Nephron progenitor cell (in vitro differentiated cells): ENCODE data around the gene GUK1.
"Not testable (repeated sequence)": the region's sequence is repeated elsewhere in the genome, so short reads cannot be mapped to it uniquely, and the experiment has no call there.

Experiments
- DNase-seq: peaks from one replicate; pipeline ENCODE4 v3.0.0; 2021
- H3K27ac Mint-ChIP-seq: 2 replicates; pipeline ENCODE4 v1.8.0; 2021; ENCODE audit warnings: mild to moderate bottlenecking, moderate library complexity, mixed read lengths
- H3K27me3 Mint-ChIP-seq: 2 replicates; pipeline ENCODE4 v1.8.0; 2021; ENCODE audit warnings: mild to moderate bottlenecking, low read depth, mixed read lengths; ENCODE audit not compliant: poor library complexity
- H3K36me3 Mint-ChIP-seq: 2 replicates; pipeline ENCODE4 v1.8.0; 2021; ENCODE audit warnings: low read depth, mixed read lengths
- H3K4me1 Mint-ChIP-seq: 2 replicates; pipeline ENCODE4 v1.8.0; 2021; ENCODE audit warnings: mixed read lengths
- H3K4me3 Mint-ChIP-seq: 2 replicates; pipeline ENCODE4 v1.8.0; 2021; ENCODE audit warnings: mild to moderate bottlenecking, moderate library complexity, mixed read lengths
- H3K9me3 Mint-ChIP-seq: 2 replicates; pipeline ENCODE4 v1.8.0; 2021; ENCODE audit warnings: mild to moderate bottlenecking, moderate library complexity, mixed read lengths
- CTCF ChIP-seq: fragments of 200-600 bp; sonication (generic); IDR thresholded peaks from 2 replicates; pipeline ENCODE4 v1.5.0; 2021; ENCODE audit warnings: antibody characterized with exemption

The GUK1 gene

GRCh38 chr1:228180959-228181644, 41.0 kb downstream of the GUK1 start:
- peaks cover 7% of the 10 kb centered on the region for H3K27me3 Mint-ChIP-seq
- DNase-seq: no peak
- H3K9me3 Mint-ChIP-seq: no peaks in the 10 kb centered on the region
- no peak overlapping the region for H3K4me3 Mint-ChIP-seq
- no peaks in the 10 kb centered on the region for H3K36me3 Mint-ChIP-seq
- H3K27ac Mint-ChIP-seq: no peak overlapping the region
- H3K4me1 Mint-ChIP-seq: peaks cover 11% of the 10 kb centered on the region
- no peak for TF ChIP-seq CTCF

- H3K36me3 Mint-ChIP-seq: no peaks in the 10 kb centered on the region
- H3K4me3 Mint-ChIP-seq: no peak overlapping the region
- DNase-seq: no peak
- H3K9me3 Mint-ChIP-seq: no peaks in the 10 kb centered on the region
- H3K27me3 Mint-ChIP-seq: peaks cover 7% of the 10 kb centered on the region
- H3K4me1 Mint-ChIP-seq: peaks cover 11% of the 10 kb centered on the region
- no peak overlapping the region for H3K27ac Mint-ChIP-seq
- TF ChIP-seq CTCF: no peak
These were observed 41.6 kb downstream of the GUK1 start for GRCh38 chr1:228181645-228182034.

GRCh38 chr1:228182296-228183030, 42.4 kb downstream of the GUK1 start:
- Mint-ChIP-seq H3K4me1 (peaks cover 11% of the 10 kb centered on the region), H3K4me3 (no peak overlapping the region), H3K36me3 (no peaks in the 10 kb centered on the region), H3K27ac (no peak overlapping the region), H3K9me3 (no peaks in the 10 kb centered on the region), H3K27me3 (peaks cover 7% of the 10 kb centered on the region)
- DNase-seq: no peak
- no peak for TF ChIP-seq CTCF

- DNase-seq: no peak
These were observed 44.1 kb downstream of the GUK1 start for GRCh38 chr1:228184152-228184551.

GRCh38 chr1:228185641-228185965, 45.5 kb downstream of the GUK1 start:
- peaks cover 20% of the 10 kb centered on the region for H3K27me3 Mint-ChIP-seq
- no peak for TF ChIP-seq CTCF

More at GRCh38 chr1:228184152-228184551, 44.1 kb downstream of the GUK1 start:
- no peak for TF ChIP-seq CTCF
- Mint-ChIP-seq H3K27ac (peak overlapping the region; percentile 87), H3K36me3 (peaks cover 4% of the 10 kb centered on the region), H3K4me1 (peaks cover 11% of the 10 kb centered on the region), H3K9me3 (peaks cover 15% of the 10 kb centered on the region), H3K27me3 (peaks cover 19% of the 10 kb centered on the region), H3K4me3 (no peak overlapping the region)

GRCh38 chr1:228188249-228188648, 48.2 kb downstream of the GUK1 start:
- not testable (repeated sequence) for H3K4me3 Mint-ChIP-seq, H3K27ac Mint-ChIP-seq, H3K36me3 Mint-ChIP-seq, DNase-seq
- H3K9me3 Mint-ChIP-seq: peaks cover 15% of the 10 kb centered on the region
- peaks cover 24% of the 10 kb centered on the region for H3K27me3 Mint-ChIP-seq
- H3K4me1 Mint-ChIP-seq: peaks cover 11% of the 10 kb centered on the region

More at GRCh38 chr1:228185641-228185965, 45.5 kb downstream of the GUK1 start:
- peaks cover 11% of the 10 kb centered on the region for H3K4me1 Mint-ChIP-seq
- DNase-seq: no peak
- H3K36me3 Mint-ChIP-seq: peaks cover 4% of the 10 kb centered on the region
- no peak overlapping the region for H3K4me3 Mint-ChIP-seq
- H3K27ac Mint-ChIP-seq: no peak overlapping the region
- H3K9me3 Mint-ChIP-seq: peaks cover 15% of the 10 kb centered on the region
